ENCODE results near the gene SCYGR8.

The SCYGR8 gene

DNA sequence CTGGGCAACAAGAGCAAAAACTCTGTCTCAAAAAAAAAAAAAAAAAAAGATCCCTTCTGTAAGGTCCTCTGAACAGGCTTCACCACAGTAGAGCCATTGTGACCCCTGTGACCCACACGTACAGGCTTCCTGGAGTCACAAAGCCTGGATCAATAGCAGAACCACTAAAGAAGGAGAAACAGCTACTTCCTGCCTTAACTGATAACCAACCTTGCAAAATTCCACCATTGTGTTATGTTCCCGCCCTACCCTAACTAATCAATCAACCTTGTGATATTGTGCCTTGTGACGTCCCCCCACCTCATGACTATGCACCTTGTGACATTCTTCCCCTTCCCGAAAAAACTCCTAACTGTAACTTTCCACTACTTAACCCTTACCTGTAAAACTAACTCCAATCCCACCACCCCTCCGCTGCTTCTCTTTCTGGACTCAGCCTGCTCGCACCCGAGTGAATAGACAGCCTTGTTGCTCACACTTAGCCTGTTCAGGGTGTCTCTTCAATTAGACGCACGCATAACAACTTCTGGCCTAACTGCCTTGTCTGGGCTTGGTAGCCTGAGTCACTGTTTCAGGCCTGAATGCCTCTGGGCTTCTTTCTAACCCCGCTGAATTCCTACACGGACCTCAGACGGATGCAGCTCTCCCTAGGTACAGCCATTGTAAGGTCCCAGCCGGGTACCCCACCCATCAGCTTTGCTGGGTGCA lies 13.9 kb downstream of the SCYGR8 start:
- no peaks in the 10 kb centered on the region for H3K4me1 ChIP-seq (ENCODE audit: low read depth, poor library complexity, severe bottlenecking)
- no peak for TF ChIP-seq CTCF (conservative IDR thresholded peaks at IDR 0.05; ENCODE audit: low read depth, low read length)
- no peak overlapping the region for H3K9ac ChIP-seq
- H2AFZ ChIP-seq (ENCODE audit: low read depth) = no peak overlapping the region
- no peaks in the 10 kb centered on the region for H3K27me3 ChIP-seq (ENCODE audit: insufficient read depth, low read depth)
- H3K4me3 ChIP-seq (IDR thresholded peaks at IDR 0.05; ENCODE audit: insufficient read depth, low read depth, low read length) = no peak overlapping the region
- H3K79me2 ChIP-seq (ENCODE audit: insufficient read depth, low read depth) = no peaks in the 10 kb centered on the region
- no peak overlapping the region for H3K27ac ChIP-seq
- H3K4me2 ChIP-seq = no peak overlapping the region
- H4K20me1 ChIP-seq (ENCODE audit: insufficient read depth) = no peaks in the 10 kb centered on the region
- H3K36me3 ChIP-seq (ENCODE audit: insufficient read depth) = no peaks in the 10 kb centered on the region

DNA sequence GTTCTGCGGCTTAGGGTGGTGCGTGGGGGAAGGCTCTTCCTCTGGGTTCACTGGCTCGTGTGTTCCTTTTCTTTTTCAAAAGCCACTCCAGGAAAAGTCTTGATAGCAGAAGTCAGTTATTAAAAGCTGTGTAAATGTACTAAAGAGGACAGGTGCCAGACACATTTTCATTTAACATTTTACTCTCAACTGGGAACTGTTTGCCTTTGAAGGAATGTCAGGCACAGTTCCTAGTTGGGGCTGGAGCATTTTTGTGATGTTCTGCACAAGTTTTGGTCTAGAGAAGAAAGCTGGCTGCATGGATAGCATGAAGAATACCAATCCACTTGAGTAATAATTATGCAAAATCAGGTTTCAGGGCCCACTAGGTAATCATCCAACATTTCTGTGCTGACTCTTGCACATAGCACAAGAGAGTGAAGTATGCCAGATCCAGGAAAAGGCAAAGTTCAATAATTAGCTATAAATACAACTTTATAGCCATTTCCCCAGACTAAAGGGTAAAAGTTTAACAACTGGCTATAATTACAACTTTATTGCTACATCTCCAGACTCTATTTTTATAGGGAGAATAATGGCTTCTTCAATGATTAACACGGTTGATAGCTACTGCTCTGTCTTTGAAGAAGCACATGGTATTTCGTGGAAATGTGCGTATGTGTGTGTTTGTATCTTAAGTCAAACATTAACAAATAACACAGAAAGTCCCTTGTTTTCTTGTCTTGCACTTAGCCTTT lies 16.2 kb downstream of the SCYGR8 start:
- Histone ChIP-seq H3K4me3 (IDR thresholded peaks at IDR 0.05; ENCODE audit: insufficient read depth, low read depth, low read length) (no peak overlapping the region), H4K20me1 (ENCODE audit: insufficient read depth) (no peaks in the 10 kb centered on the region), H3K4me1 (ENCODE audit: low read depth, poor library complexity, severe bottlenecking) (no peaks in the 10 kb centered on the region), H3K36me3 (ENCODE audit: insufficient read depth) (no peaks in the 10 kb centered on the region), H3K79me2 (ENCODE audit: insufficient read depth, low read depth) (no peaks in the 10 kb centered on the region), H3K9ac (no peak overlapping the region), H3K27ac (no peak overlapping the region), H3K4me2 (no peak overlapping the region), H3K27me3 (ENCODE audit: insufficient read depth, low read depth) (no peaks in the 10 kb centered on the region), H2AFZ (ENCODE audit: low read depth) (no peak overlapping the region)
- no peak for TF ChIP-seq CTCF (conservative IDR thresholded peaks at IDR 0.05; ENCODE audit: low read depth, low read length)

GRCh38 chr2:227765788-227766372 lies 20.2 kb downstream of the SCYGR8 start:
- TF ChIP-seq CTCF (conservative IDR thresholded peaks at IDR 0.05; ENCODE audit: low read depth, low read length) = no peak
- H3K79me2 ChIP-seq (ENCODE audit: insufficient read depth, low read depth) = no peaks in the 10 kb centered on the region
- no peak overlapping the region for H2AFZ ChIP-seq (ENCODE audit: low read depth)
- H4K20me1 ChIP-seq (ENCODE audit: insufficient read depth) = no peaks in the 10 kb centered on the region
- no peak overlapping the region for H3K9ac ChIP-seq
- H3K27me3 ChIP-seq (ENCODE audit: insufficient read depth, low read depth) = no peaks in the 10 kb centered on the region
- H3K4me3 ChIP-seq (IDR thresholded peaks at IDR 0.05; ENCODE audit: insufficient read depth, low read depth, low read length) = no peak overlapping the region
- H3K4me2 ChIP-seq = no peak overlapping the region
- H3K27ac ChIP-seq = no peak overlapping the region
- H3K4me1 ChIP-seq (ENCODE audit: low read depth, poor library complexity, severe bottlenecking) = no peaks in the 10 kb centered on the region
- no peaks in the 10 kb centered on the region for H3K36me3 ChIP-seq (ENCODE audit: insufficient read depth)

GRCh38 chr2:227766373-227766883 lies 20.7 kb downstream of the SCYGR8 start:
- Histone ChIP-seq H3K79me2 (ENCODE audit: insufficient read depth, low read depth) (no peaks in the 10 kb centered on the region), H3K9ac (no peak overlapping the region), H3K27me3 (ENCODE audit: insufficient read depth, low read depth) (no peaks in the 10 kb centered on the region), H3K36me3 (ENCODE audit: insufficient read depth) (no peaks in the 10 kb centered on the region), H3K4me2 (no peak overlapping the region), H4K20me1 (ENCODE audit: insufficient read depth) (no peaks in the 10 kb centered on the region), H3K4me3 (IDR thresholded peaks at IDR 0.05; ENCODE audit: insufficient read depth, low read depth, low read length) (no peak overlapping the region), H3K27ac (no peak overlapping the region), H3K4me1 (ENCODE audit: low read depth, poor library complexity, severe bottlenecking) (no peaks in the 10 kb centered on the region), H2AFZ (ENCODE audit: low read depth) (no peak overlapping the region)
- peak; percentile 86 for TF ChIP-seq CTCF (conservative IDR thresholded peaks at IDR 0.05; ENCODE audit: low read depth, low read length)

Measured in KMS-11 (cell line).